SK-N-SH (cell line): ENCODE data around the gene SMIM12. TPM values are rescaled to one million over a fixed set of nuclear protein-coding genes. Genes with fewer than 3 reads are reported as not detected.

ENCODE experiments used
- CTCF ChIA-PET: fragments of 300-600, 350-600 bp; formaldehyde crosslinking; extraction: SDS; loops from one replicate; lab custom pipeline; 2021; lab: Yijun Ruan, JAX
- POLR2A ChIA-PET: fragments of 350-600 bp; sonication (Branson Sonifier 250); formaldehyde crosslinking; extraction: SDS; loops from one replicate; lab custom pipeline; 2020; ENCODE audit warnings: antibody characterized with exemption, inconsistent platforms; lab: Yijun Ruan, JAX
- DNase-seq: peaks from one replicate; pipeline ENCODE4 v3.0.0; 2012
- H2AFZ ChIP-seq: fragments of 200-600 bp; sonication (generic); 2 replicates; pipeline ENCODE4 v1.8.1; 2016; ENCODE audit warnings: antibody characterized with exemption, mild to moderate bottlenecking, low read depth
- H3F3A ChIP-seq: fragments of 200-600 bp; sonication (generic); replicated peaks from 2 replicates; pipeline ENCODE3; 2016; ENCODE audit warnings: antibody characterized with exemption, mild to moderate bottlenecking; ENCODE audit not compliant: insufficient read depth
- H3K27ac ChIP-seq, 2 experiments: fragments of 200-500 bp in 1 of 2; fragments of 200-600 bp in 1 of 2; sonication (Bioruptor generic) in 1 of 2; sonication (generic), shearing (Covaris generic) in 1 of 2; 2 replicates each; pipeline versions ENCODE4 v1.5.1 to v1.6.1; 2014 to 2016; ENCODE audit warnings: low read depth in 2 of 2, inconsistent platforms in 1 of 2, low read length in 1 of 2, mild to moderate bottlenecking in 1 of 2, mixed read lengths in 1 of 2
- H3K27me3 ChIP-seq: fragments of 200-600 bp; sonication (generic), shearing (Covaris generic); 2 replicates; pipeline ENCODE4 v1.6.1; 2016; ENCODE audit warnings: mixed run types; ENCODE audit not compliant: insufficient read depth
- H3K36me3 ChIP-seq, 2 experiments: fragments of 200-500 bp in 1 of 2; fragments of 200-600 bp in 1 of 2; sonication (Bioruptor generic) in 1 of 2; sonication (generic) in 1 of 2; replicated peaks in 1 of 2; 2 replicates each; pipeline versions ENCODE3 to v1.5.1; 2014 to 2016; ENCODE audit warnings: low read length in 1 of 2, mild to moderate bottlenecking in 1 of 2; ENCODE audit not compliant: insufficient read depth in 2 of 2, control insufficient read depth in 1 of 2
- H3K4me1 ChIP-seq, 2 experiments: fragments of 200-500 bp in 1 of 2; fragments of 200-600 bp in 1 of 2; sonication (Bioruptor generic) in 1 of 2; sonication (generic), shearing (Covaris generic) in 1 of 2; 2 replicates each; pipeline versions ENCODE4 v1.5.1 to v1.6.1; 2014 to 2016; ENCODE audit warnings: low read depth in 1 of 2, low read length in 1 of 2, mixed run types in 1 of 2; ENCODE audit not compliant: insufficient read depth in 2 of 2, control insufficient read depth in 1 of 2
- H3K4me2 ChIP-seq: fragments of 200-600 bp; sonication (generic), shearing (Covaris generic); 2 replicates; pipeline ENCODE4 v1.6.1; 2017; ENCODE audit warnings: mixed run types
- H3K4me3 ChIP-seq, 2 experiments: fragments of 200-500 bp in 1 of 2; fragments of 200-600 bp in 1 of 2; sonication (Bioruptor generic) in 1 of 2; sonication (generic), shearing (Covaris generic) in 1 of 2; 2 replicates each; pipeline versions ENCODE4 v1.5.1 to v1.8.1; 2014 to 2016; ENCODE audit warnings: low read depth in 2 of 2, inconsistent platforms in 1 of 2, low read length in 1 of 2, mild to moderate bottlenecking in 1 of 2, mixed read lengths in 1 of 2, moderate library complexity in 1 of 2
- H3K79me2 ChIP-seq: fragments of 200-600 bp; sonication (generic); 2 replicates; pipeline ENCODE4 v1.8.1; 2017; ENCODE audit warnings: mild to moderate bottlenecking; ENCODE audit not compliant: insufficient read depth
- H3K9ac ChIP-seq: fragments of 200-600 bp; sonication (generic); 2 replicates; pipeline ENCODE4 v1.6.1; 2017; ENCODE audit warnings: mixed run types
- H3K9me2 ChIP-seq: fragments of 200-600 bp; sonication (generic); 2 replicates; pipeline ENCODE4 v1.6.1; 2017; ENCODE audit warnings: mixed run types
- H3K9me3 ChIP-seq: fragments of 200-600 bp; sonication (generic); 2 replicates; pipeline ENCODE4 v1.6.1; 2017; ENCODE audit warnings: mixed run types, mild to moderate bottlenecking, moderate library complexity
- H4K20me1 ChIP-seq: fragments of 200-600 bp; sonication (generic); 2 replicates; pipeline ENCODE4 v1.6.1; 2017; ENCODE audit warnings: mild to moderate bottlenecking, mixed run types; ENCODE audit not compliant: insufficient read depth
- ELF1 ChIP-seq: IDR thresholded peaks from 2 replicates; pipeline ENCODE4 v1.4.0; 2012
- EP300 ChIP-seq, 2 experiments: IDR thresholded peaks; 2 replicates each; pipeline versions ENCODE4 v1.4.0 to v1.6.1; 2012; ENCODE audit warnings: borderline replicate concordance in 1 of 2, low read depth in 1 of 2, low read length in 1 of 2
- EZH2phosphoT487 ChIP-seq: fragments of 200-600 bp; sonication (generic); IDR thresholded peaks from 2 replicates; pipeline ENCODE4 v1.6.1; 2017; ENCODE audit warnings: low read depth, mixed run types, mild to moderate bottlenecking, antibody characterized with exemption, moderate library complexity, borderline replicate concordance
- FOXJ3 ChIP-seq: sonication (generic); formaldehyde crosslinking; IDR thresholded peaks from 2 replicates; pipeline ENCODE4 v1.5.1; 2020; ENCODE audit warnings: mild to moderate bottlenecking, missing genetic modification reagents
- POLR2AphosphoS5 ChIP-seq: IDR thresholded peaks from 2 replicates; pipeline ENCODE4 v1.6.1; 2012; ENCODE audit warnings: low read depth, low read length
- RCOR1 ChIP-seq: fragments of 150-350 bp; IDR thresholded peaks from 2 replicates; pipeline ENCODE4 v1.6.1; 2017; ENCODE audit warnings: antibody characterized with exemption, low read length
- RXRA ChIP-seq: IDR thresholded peaks from 2 replicates; pipeline ENCODE4 v1.4.0; 2012; ENCODE audit warnings: low read depth, mild to moderate bottlenecking, borderline replicate concordance
- TAF1 ChIP-seq: IDR thresholded peaks from 2 replicates; pipeline ENCODE4 v1.6.1; 2012; ENCODE audit warnings: low read depth, mild to moderate bottlenecking, low read length, moderate library complexity, borderline replicate concordance
- TCF12 ChIP-seq: IDR thresholded peaks from 2 replicates; pipeline ENCODE4 v1.4.0; 2012
- TEAD4 ChIP-seq: IDR thresholded peaks from 2 replicates; pipeline ENCODE4 v1.4.0; 2012; ENCODE audit warnings: mild to moderate bottlenecking, borderline replicate concordance; ENCODE audit not compliant: insufficient read depth
- WGBS: methylation state at CpG from one replicate; pipeline ENCODE4 v1.1.6; 2017; ENCODE audit warnings: low lambda C conversion rate; 5-methylcytosine and 5-hydroxymethylcytosine counted together
- polyA plus RNA-seq, 3 experiments: library from polyadenylated mRNA; depleted of rRNA; stranded (reverse); fragments of >200 nt; gene quantifications; 2 replicates each; pipeline ENCODE4 v1.2.3, GENCODE V29; 2012
- TF ChIP-seq, protein P1 (sequence below): fragments of 150-350 bp; IDR thresholded peaks from 2 replicates; pipeline ENCODE4 v1.6.1; 2016; ENCODE audit warnings: mild to moderate bottlenecking, low read depth, low read length
- TF ChIP-seq, protein P2 (sequence below): IDR thresholded peaks from 2 replicates; pipeline ENCODE4 v1.4.0; 2012; ENCODE audit warnings: low read depth

The SMIM12 gene
- polyA plus RNA-seq, 1 of the 3 experiments (the other 2 are of a cell fraction) = 42.3 TPM

DNA sequence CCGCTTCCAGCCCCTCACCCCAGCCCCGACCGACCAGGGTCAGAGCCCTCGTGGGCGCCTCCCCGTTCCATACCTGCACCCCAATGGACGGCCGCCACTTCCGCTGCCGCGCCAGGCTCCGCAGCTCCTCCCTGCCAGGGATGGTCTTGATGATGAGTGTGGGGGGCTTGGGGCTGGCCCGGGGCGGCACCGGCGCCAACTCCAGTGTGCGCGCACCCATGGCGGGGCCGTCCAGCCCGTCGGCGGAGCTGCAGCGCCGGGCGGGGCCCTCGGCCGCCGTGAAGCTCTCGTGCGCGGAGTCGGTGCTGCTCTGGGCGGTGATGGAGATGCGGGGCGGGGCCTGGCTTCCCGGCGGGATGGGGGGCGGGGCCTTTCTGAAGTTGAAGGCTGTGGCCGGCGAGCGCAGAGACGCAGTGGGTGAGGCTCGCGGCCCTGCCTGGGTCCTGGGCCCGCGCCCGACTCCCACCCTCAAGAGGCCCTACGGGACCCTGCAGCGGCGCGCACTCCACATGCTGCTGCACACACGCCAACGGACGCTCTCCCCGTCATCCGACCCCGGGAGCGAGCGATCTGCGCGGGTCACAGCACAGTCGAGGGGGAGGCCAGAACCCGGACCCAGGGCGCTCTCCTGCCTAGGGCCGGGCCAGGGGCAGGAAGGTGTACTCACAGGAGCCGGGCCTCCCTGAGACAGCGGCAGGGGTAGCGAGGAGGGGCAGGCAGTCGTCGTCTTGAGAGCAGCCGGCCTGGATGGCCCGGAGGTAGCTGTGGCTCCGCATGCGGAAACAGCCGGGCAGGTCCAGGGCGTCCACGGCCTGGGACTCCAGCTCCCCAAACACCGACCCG is 26.1 kb upstream of the SMIM12 start:
- no peaks in the 10 kb centered on the region for H3F3A ChIP-seq
- no peaks in the 10 kb centered on the region for H3K4me1 ChIP-seq
- no peak overlapping the region for H3K4me2 ChIP-seq
- no peak overlapping the region for H2AFZ ChIP-seq
- no peaks in the 10 kb centered on the region for H3K9me3 ChIP-seq
- ChIA-PET POLR2A (no interaction called here), CTCF (no interaction called here)
- H3K27me3 ChIP-seq = no peaks in the 10 kb centered on the region
- 85% methylated on average over 29 of the region's 80 CpGs for whole genome bisulfite sequencing
- no peak for TF ChIP-seq EP300 (IDR thresholded peaks at IDR 0.05; ENCODE audit: borderline replicate concordance in 1 of 2, low read depth in 1 of 2, low read length in 1 of 2)
- TF ChIP-seq FOXJ3 (CRISPR knock-in tag) = no peak
- TF ChIP-seq TCF12 = no peak
- no peak for TF ChIP-seq RXRA
- no peak for TF ChIP-seq ELF1
- TF ChIP-seq, protein P1, sequence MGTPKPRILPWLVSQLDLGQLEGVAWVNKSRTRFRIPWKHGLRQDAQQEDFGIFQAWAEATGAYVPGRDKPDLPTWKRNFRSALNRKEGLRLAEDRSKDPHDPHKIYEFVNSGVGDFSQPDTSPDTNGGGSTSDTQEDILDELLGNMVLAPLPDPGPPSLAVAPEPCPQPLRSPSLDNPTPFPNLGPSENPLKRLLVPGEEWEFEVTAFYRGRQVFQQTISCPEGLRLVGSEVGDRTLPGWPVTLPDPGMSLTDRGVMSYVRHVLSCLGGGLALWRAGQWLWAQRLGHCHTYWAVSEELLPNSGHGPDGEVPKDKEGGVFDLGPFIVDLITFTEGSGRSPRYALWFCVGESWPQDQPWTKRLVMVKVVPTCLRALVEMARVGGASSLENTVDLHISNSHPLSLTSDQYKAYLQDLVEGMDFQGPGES = no peak
- no peak for TF ChIP-seq EZH2phosphoT487
- TF ChIP-seq POLR2AphosphoS5 = no peak
- no peak for TF ChIP-seq TAF1
- H3K36me3 ChIP-seq = no peaks in the 10 kb centered on the region
- no peak overlapping the region for H3K27ac ChIP-seq
- no peaks in the 10 kb centered on the region for H3K9me2 ChIP-seq
- H4K20me1 ChIP-seq = no peaks in the 10 kb centered on the region
- H3K79me2 ChIP-seq = no peaks in the 10 kb centered on the region
- no peak overlapping the region for H3K4me3 ChIP-seq
- DNase-seq = no peak
- no peak overlapping the region for H3K9ac ChIP-seq

DNA sequence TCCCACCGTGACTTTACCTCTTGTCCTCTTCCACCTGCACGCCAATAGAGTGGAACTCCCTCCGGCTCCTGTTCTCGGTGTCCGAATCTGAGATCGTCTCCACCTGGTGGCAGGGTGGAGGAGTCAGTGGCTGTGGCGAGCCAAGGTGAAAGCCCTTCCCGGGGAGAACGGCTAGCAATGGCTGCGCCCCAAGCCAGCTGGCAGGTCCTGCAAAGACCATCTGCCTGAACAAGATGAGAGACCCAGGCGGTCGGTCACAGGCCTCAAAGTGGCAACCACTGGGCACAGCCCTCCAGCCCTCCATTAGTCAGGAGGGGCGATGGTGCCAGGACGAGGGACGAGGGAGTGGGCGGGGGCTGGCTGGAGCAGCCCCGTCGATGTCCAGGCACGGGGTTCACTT is 25.4 kb upstream of the SMIM12 start:
- H3K9me3 ChIP-seq = no peaks in the 10 kb centered on the region
- TF ChIP-seq, protein P2, sequence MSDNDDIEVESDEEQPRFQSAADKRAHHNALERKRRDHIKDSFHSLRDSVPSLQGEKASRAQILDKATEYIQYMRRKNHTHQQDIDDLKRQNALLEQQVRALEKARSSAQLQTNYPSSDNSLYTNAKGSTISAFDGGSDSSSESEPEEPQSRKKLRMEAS = no peak
- TF ChIP-seq TEAD4 (no peak), RCOR1 (no peak), TAF1 (no peak)
- TF ChIP-seq, all 33 proteins: peak for 0
- Histone ChIP-seq H3K36me3 (no peaks in the 10 kb centered on the region), H3K4me2 (no peak overlapping the region), H3K9me2 (no peaks in the 10 kb centered on the region), H3K79me2 (no peaks in the 10 kb centered on the region), H3K9ac (no peak overlapping the region), H3K4me3 (no peak overlapping the region), H3F3A (no peaks in the 10 kb centered on the region), H3K4me1 (no peaks in the 10 kb centered on the region), H4K20me1 (no peaks in the 10 kb centered on the region), H3K27me3 (no peaks in the 10 kb centered on the region), H3K27ac (no peak overlapping the region), H2AFZ (no peak overlapping the region)
- 79% methylated on average over 11 of the region's 19 CpGs for WGBS
- ChIA-PET POLR2A (no interaction called here), CTCF (no interaction called here)
- DNase-seq = no peak
